C4-2B (cell line): Measurements from ENCODE around the gene MRPS23.

Source experiments
- H3K27ac ChIP-seq: fragments of 450-650 bp; 2 replicates; pipeline ENCODE4 v1.5.1; 2017
- ZFX ChIP-seq: fragments of 450-650 bp; IDR thresholded peaks from 2 replicates; pipeline ENCODE4 v1.6.1; 2017
- TF ChIP-seq, protein P1 (sequence below): fragments of 450-650 bp; conservative IDR thresholded peaks from 2 replicates; pipeline ENCODE4 v1.5.1; 2017; ENCODE audit warnings: mild to moderate bottlenecking

Gene MRPS23

DNA sequence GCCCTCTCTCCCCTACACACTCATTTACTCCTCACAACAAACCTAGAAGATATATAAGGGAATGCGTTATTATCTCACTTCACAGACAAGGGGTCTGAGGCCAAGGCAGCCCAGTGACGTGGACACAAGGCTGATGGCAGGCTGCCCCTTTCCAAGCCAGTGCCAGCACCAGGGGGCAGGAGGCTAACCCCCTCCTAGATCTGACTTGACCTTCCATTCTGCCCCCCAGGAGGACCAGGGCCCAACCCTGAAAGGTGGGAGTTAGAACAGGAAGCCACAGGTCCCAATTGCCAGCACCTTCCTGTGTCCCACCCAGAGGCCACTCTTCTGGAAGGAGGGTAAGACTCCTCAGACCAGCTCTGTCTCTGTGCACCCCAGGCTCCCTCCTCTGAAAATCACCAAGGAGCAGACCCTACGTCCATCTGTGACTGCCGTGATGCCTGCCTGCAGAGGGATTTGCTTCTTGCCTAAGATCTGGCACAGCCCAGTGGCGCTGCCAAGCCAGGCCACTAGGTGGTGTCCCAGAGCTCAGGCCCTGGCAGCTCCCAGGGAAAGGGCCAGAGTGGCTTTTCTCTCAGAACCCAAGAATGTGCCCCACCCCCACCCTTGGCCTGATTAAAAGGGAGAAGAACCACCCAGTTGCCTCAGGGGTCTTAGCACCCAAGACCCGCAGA lies 42.4 kb upstream of the MRPS23 start:
- H3K27ac ChIP-seq, result no peak overlapping the region
- TF ChIP-seq ZFX, result no peak
- TF ChIP-seq, protein P1, sequence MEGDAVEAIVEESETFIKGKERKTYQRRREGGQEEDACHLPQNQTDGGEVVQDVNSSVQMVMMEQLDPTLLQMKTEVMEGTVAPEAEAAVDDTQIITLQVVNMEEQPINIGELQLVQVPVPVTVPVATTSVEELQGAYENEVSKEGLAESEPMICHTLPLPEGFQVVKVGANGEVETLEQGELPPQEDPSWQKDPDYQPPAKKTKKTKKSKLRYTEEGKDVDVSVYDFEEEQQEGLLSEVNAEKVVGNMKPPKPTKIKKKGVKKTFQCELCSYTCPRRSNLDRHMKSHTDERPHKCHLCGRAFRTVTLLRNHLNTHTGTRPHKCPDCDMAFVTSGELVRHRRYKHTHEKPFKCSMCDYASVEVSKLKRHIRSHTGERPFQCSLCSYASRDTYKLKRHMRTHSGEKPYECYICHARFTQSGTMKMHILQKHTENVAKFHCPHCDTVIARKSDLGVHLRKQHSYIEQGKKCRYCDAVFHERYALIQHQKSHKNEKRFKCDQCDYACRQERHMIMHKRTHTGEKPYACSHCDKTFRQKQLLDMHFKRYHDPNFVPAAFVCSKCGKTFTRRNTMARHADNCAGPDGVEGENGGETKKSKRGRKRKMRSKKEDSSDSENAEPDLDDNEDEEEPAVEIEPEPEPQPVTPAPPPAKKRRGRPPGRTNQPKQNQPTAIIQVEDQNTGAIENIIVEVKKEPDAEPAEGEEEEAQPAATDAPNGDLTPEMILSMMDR, result peak; percentile 99

- TF ChIP-seq, protein P1, result no peak
- no peak for TF ChIP-seq ZFX
- H3K27ac ChIP-seq, result peak overlapping the region; percentile 2
Measured at GRCh38 chr17:57890857-57891232, 41.0 kb upstream of the MRPS23 start.

DNA sequence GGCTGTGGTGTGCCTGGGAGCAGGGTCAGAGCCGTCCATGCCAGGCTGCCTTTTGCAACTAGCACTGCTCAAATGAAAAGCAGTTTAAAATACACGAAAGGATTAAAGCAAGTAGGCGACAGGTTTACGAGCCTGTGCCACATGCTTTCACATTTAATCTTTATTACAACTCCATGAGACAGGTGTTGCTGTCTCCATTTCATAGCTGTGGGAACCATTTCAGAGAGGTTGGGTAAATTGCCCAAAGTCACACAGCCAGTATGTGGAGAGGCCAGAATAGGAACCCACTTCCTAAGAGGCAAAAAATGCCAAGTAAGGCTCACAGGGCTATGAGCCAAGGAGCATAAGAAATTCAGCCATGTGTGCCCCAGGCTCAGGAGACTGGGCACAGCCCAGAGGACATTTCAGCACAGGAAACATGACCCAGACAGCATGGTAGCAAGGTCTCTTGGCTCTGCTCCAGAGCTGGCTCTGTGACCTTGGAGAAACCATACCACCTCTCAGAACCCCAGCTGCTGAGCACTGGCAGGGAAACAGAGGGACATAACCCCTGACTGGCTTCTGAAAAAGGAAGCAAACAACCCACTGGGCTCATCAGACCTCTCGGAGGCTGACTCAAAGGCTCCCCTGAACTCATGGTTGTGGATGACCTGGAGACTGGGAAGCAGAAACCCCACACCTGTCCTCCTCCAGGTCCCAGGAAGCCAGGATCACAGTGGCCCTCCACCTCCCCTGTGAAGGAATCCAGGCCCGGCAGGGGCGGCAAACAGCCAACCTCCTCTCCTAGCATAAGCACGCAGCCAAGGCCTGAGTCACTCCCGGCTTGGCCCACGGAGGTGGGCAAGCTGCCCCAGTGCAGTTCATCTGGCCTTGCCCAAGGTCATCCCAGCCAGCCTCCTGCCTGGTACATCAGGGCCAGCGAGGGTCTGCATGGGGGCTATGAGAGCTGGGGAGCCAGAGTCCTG lies 40.3 kb upstream of the MRPS23 start:
- H3K27ac ChIP-seq, result peak overlapping the region; percentile 2
- TF ChIP-seq ZFX, result no peak
- TF ChIP-seq, protein P1, result no peak

GRCh38 chr17:57889252-57889651 lies 39.4 kb upstream of the MRPS23 start:
- no peak for TF ChIP-seq ZFX
- TF ChIP-seq, protein P1, result no peak
- no peak overlapping the region for H3K27ac ChIP-seq

DNA sequence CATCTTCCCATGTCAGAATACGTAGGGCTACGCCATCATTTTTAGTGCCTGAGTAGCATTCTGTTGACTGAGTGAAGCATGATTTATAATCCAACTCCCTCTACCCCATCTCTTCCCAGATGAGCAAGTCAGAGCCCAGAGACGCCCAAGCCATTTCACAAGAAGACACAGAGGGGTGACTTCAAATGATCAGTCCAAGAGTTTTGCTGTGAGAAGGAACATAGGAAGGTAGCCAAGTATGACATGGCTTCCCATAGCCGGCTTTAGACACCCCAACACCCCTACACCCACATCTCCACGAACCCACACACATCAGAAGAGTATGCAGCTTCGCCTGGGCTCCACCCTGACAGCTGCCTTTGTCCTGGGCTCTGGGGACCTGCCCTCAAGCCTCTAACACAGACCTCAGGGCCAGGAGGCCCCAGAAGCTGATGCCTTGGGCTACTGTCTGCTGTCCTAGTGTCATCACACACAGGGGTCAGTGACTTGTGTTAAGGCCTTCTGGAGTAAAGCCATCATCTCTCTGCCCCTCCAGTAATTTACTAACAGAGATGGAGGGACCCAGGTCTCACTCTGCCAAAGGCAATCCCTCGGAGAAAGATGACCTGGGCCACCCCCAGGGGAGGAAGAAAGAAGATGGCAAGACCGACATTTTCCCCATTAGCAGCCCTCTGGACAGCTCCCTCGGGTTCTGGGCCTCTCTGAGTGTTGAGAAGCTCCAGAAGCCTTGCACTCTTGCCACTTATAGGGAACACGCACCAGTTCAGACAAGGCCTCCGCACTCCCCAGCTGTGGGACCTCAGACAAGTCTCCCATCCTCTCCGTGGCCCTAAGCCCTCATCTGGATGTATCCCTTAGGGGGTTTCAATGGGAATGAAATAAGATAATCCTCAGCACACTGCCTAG lies 38.7 kb upstream of the MRPS23 start:
- TF ChIP-seq ZFX, result no peak
- TF ChIP-seq, protein P1, result no peak
- no peak overlapping the region for H3K27ac ChIP-seq

GRCh38 chr17:57887161-57887560 lies 37.3 kb upstream of the MRPS23 start:
- H3K27ac ChIP-seq, result no peak overlapping the region
- no peak for TF ChIP-seq ZFX
- TF ChIP-seq, protein P1, result no peak
